Stimulated activated CD8-positive, alpha-beta memory T cell treated with anti-CD3 and anti-CD28 coated beads, Interleukin-7, amount 100 ng/mL, for 4 hours (primary cell): ENCODE data around the gene DEFB126.
"Not testable (repeated sequence)": the region's sequence is repeated elsewhere in the genome, so short reads cannot be mapped to it uniquely, and the experiment has no call there.

Source experiments
- DNase-seq, 2 donors: peaks; one replicate each; pipeline ENCODE4 v3.0.0-alpha.2; 2020; ENCODE audit warnings: low read depth in 2 of 2

The DEFB126 gene

GRCh38 chr20:142290-142689 lies at the start of gene DEFB126:
TSS of gene DEFB126 (plus strand) at chr20:142590. CDS start at chr20:142629, 39 bp downstream.
- no peak for DNase-seq

- DNase-seq: no peak
These were observed 48.7 kb upstream of the DEFB126 start for GRCh38 chr20:93641-94040.

- no peak for DNase-seq
These were observed 47.2 kb upstream of the DEFB126 start for GRCh38 chr20:95215-95614.

GRCh38 chr20:97691-98090 lies 44.7 kb upstream of the DEFB126 start:
- DNase-seq: not testable (repeated sequence)

GRCh38 chr20:101975-102374 lies 40.4 kb upstream of the DEFB126 start:
- DNase-seq: no peak

- no peak for DNase-seq
These were observed 38.9 kb upstream of the DEFB126 start for GRCh38 chr20:103456-103855.

GRCh38 chr20:112396-112795 lies 30.0 kb upstream of the DEFB126 start:
- no peak for DNase-seq

GRCh38 chr20:117518-117917 lies 24.9 kb upstream of the DEFB126 start:
- no peak for DNase-seq

- DNase-seq: not testable (repeated sequence)
These were observed 12.5 kb upstream of the DEFB126 start for GRCh38 chr20:129786-130323.

- DNase-seq: no peak
These were observed 4.5 kb upstream of the DEFB126 start for GRCh38 chr20:137668-138490.

- DNase-seq: no peak
These were observed 3.5 kb downstream of the DEFB126 start for GRCh38 chr20:145877-146276.

- DNase-seq: no peak
These were observed 9.7 kb downstream of the DEFB126 start for GRCh38 chr20:152131-152530.

- no peak for DNase-seq
These were observed 14.8 kb downstream of the DEFB126 start, which contains the start of gene DEFB127 for GRCh38 chr20:157154-157553. TSS of gene DEFB127 (plus strand) at chr20:157454. CDS start at chr20:157545, 91 bp downstream.

- DNase-seq: no peak
These were observed 22.2 kb downstream of the DEFB126 start for GRCh38 chr20:164618-165017.

- DNase-seq: no peak
These were observed 26.5 kb downstream of the DEFB126 start for GRCh38 chr20:168876-169275.

GRCh38 chr20:184288-184687 lies 41.9 kb downstream of the DEFB126 start:
- DNase-seq: no peak

GRCh38 chr20:187733-188132 lies 45.3 kb downstream of the DEFB126 start:
- no peak for DNase-seq

GRCh38 chr20:189611-190010 lies 47.2 kb downstream of the DEFB126 start, which contains the start of gene DEFB128:
TSS of gene DEFB128 (minus strand) at chr20:189711. CDS start at chr20:189623, 88 bp downstream.
- DNase-seq: no peak
